HCT116 (cell line): ENCODE data around the gene ACSF2.

ENCODE experiments used
- CEBPB ChIP-seq: IDR thresholded peaks from 2 replicates; pipeline ENCODE4 v1.6.1; 2012; ENCODE audit warnings: low read depth
- EGR1 ChIP-seq: IDR thresholded peaks from 2 replicates; pipeline ENCODE4 v1.6.1; 2012; ENCODE audit warnings: low read depth
- ELF1 ChIP-seq: IDR thresholded peaks from 2 replicates; pipeline ENCODE4 v1.6.1; 2012; ENCODE audit warnings: low read depth, borderline replicate concordance
- EZH2 ChIP-seq: fragments of 200-600 bp; sonication (generic); IDR thresholded peaks from 2 replicates; pipeline ENCODE4 v1.6.1; 2017; ENCODE audit warnings: antibody characterized with exemption, mixed run types
- JUND ChIP-seq: IDR thresholded peaks from 2 replicates; pipeline ENCODE4 v1.6.1; 2012
- MAX ChIP-seq: IDR thresholded peaks from 2 replicates; pipeline ENCODE4 v1.6.1; 2012
- POLR2A ChIP-seq: IDR thresholded peaks from 2 replicates; pipeline ENCODE4 v1.7.0; 2011; ENCODE audit warnings: borderline replicate concordance; ENCODE audit not compliant: insufficient read depth, insufficient read length; ENCODE audit errors: extremely low read depth
- POLR2AphosphoS5 ChIP-seq: IDR thresholded peaks from 2 replicates; pipeline ENCODE4 v1.6.1; 2011; ENCODE audit warnings: mild to moderate bottlenecking, low read depth, low read length, moderate library complexity
- REST ChIP-seq: IDR thresholded peaks from 2 replicates; pipeline ENCODE4 v1.6.1; 2012; ENCODE audit warnings: low read depth
- SIN3A ChIP-seq: IDR thresholded peaks from 2 replicates; pipeline ENCODE4 v1.6.1; 2012; ENCODE audit warnings: low read depth
- SRF ChIP-seq: IDR thresholded peaks from 2 replicates; pipeline ENCODE4 v1.6.1; 2012; ENCODE audit warnings: low read depth
- TCF7L2 ChIP-seq: IDR thresholded peaks from 2 replicates; pipeline ENCODE4 v1.7.0; 2011; ENCODE audit warnings: borderline replicate concordance, inconsistent platforms; ENCODE audit not compliant: insufficient read depth, insufficient read length; ENCODE audit errors: extremely low read depth
- TF ChIP-seq, protein P1 (sequence below), 3 experiments: fragments of 200-600 bp in 1 of 3; sonication (generic) in 1 of 3; IDR thresholded peaks in 2 of 3; conservative IDR thresholded peaks in 1 of 3; 2 replicates each; pipeline ENCODE4 v1.5.1; 2012 to 2017; ENCODE audit warnings: low read depth in 2 of 3, low read length in 2 of 3, antibody characterized with exemption in 1 of 3, borderline replicate concordance in 1 of 3, control low read depth in 1 of 3, mild to moderate bottlenecking in 1 of 3, mixed read lengths in 1 of 3, mixed run types in 1 of 3, moderate library complexity in 1 of 3; ENCODE audit not compliant: insufficient read depth in 1 of 3
- TF ChIP-seq, protein P2 (sequence below): IDR thresholded peaks from 2 replicates; pipeline ENCODE4 v1.6.1; 2012

DNA sequence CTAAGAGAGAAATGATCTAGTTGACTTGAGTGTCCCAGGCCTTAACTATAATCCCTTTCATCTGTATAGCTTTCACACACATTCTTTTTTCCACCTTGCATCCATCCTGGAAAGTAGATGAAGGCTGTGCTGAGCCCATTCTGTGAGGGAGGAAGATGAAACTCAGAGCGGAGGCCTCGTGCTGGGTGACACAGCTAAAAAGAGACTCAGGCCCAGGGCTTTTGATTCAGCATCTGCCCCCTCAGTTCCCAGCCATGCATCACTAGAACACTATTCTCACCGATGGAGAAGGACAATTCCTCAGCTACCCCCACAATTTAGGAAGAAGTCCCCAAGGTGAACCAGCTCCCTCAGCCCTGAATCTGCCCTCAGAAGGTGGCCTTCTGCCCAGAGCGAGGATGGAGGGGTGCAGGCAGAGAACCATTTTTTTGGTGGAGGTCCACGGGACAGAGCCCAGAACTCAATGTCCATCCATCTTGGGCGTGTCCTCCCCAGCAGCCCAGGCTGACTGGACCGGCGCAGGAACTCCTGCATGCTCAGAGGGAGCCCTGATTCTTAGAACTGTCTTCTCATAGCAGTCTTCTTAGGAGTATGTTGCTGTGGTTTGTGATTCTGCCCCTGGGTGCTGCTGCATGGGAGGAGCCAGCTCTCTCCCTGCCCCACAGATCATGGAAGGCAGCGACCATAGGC, 76.4 kb downstream of the ACSF2 start:
- TF ChIP-seq CEBPB (no peak), EZH2 (no peak), POLR2A (no peak), POLR2AphosphoS5 (no peak), REST (no peak), JUND (no peak), SIN3A (no peak), ELF1 (no peak), SRF (no peak), MAX (no peak), TCF7L2 (no peak), EGR1 (no peak)
- TF ChIP-seq, protein P1, sequence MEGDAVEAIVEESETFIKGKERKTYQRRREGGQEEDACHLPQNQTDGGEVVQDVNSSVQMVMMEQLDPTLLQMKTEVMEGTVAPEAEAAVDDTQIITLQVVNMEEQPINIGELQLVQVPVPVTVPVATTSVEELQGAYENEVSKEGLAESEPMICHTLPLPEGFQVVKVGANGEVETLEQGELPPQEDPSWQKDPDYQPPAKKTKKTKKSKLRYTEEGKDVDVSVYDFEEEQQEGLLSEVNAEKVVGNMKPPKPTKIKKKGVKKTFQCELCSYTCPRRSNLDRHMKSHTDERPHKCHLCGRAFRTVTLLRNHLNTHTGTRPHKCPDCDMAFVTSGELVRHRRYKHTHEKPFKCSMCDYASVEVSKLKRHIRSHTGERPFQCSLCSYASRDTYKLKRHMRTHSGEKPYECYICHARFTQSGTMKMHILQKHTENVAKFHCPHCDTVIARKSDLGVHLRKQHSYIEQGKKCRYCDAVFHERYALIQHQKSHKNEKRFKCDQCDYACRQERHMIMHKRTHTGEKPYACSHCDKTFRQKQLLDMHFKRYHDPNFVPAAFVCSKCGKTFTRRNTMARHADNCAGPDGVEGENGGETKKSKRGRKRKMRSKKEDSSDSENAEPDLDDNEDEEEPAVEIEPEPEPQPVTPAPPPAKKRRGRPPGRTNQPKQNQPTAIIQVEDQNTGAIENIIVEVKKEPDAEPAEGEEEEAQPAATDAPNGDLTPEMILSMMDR (IDR thresholded peaks at IDR 0.05 in 2 of 3, conservative IDR thresholded peaks at IDR 0.05 in 1 of 3; ENCODE audit: borderline replicate concordance in 1 of 3, insufficient read depth in 1 of 3, low read depth in 2 of 3, low read length in 2 of 3): no peak
- TF ChIP-seq, protein P2, sequence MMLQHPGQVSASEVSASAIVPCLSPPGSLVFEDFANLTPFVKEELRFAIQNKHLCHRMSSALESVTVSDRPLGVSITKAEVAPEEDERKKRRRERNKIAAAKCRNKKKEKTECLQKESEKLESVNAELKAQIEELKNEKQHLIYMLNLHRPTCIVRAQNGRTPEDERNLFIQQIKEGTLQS: no peak
